Measurements from ENCODE around the gene ZER1.
"Not testable (repeated sequence)": the region's sequence is repeated elsewhere in the genome, so short reads cannot be mapped to it uniquely, and the experiment has no call there.

Gene ZER1

DNA sequence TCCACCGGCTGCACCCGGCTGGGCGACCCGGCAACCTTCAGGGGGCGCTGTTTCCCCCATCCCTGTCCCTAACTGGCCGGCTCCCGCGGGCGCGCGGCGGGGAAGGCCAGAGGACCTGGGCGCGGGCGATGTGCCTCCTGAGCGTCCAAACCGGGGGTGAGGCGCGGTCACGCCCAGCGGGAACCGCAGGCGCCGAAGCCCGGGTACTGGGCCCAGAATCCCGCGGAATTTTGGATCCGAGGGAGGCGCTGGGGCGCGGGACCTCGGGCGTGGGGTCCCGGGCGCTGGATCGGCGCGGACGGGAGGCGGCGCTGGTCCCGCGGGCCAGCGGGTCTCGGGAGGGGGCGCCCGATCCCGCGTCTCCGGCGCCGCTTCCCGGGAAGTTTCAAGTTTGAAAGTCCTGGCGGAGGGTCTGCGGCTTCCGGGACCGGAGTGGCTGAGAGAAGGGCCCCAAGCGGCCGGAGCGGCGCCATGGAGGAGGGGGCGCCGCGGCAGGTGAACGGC is 69.2 kb downstream of the ZER1 start, which contains the start of gene PKN3:
TSS of gene PKN3 (plus strand) at position 59 of the 504 bp plus-strand sequence. CDS start at position 472, 413 bp downstream.
- Mint-ChIP-seq H3K36me3 (no peaks in the 10 kb centered on the region), H3K27me3 (no peaks in the 10 kb centered on the region), H3K4me3 (peak within 1 kb of the TSS; percentile 93), H3K27ac (peak within 1 kb of the TSS; percentile 87), H3K9me3 (no peaks in the 10 kb centered on the region), H3K4me1 (peaks cover 9% of the 10 kb centered on the region)

DNA sequence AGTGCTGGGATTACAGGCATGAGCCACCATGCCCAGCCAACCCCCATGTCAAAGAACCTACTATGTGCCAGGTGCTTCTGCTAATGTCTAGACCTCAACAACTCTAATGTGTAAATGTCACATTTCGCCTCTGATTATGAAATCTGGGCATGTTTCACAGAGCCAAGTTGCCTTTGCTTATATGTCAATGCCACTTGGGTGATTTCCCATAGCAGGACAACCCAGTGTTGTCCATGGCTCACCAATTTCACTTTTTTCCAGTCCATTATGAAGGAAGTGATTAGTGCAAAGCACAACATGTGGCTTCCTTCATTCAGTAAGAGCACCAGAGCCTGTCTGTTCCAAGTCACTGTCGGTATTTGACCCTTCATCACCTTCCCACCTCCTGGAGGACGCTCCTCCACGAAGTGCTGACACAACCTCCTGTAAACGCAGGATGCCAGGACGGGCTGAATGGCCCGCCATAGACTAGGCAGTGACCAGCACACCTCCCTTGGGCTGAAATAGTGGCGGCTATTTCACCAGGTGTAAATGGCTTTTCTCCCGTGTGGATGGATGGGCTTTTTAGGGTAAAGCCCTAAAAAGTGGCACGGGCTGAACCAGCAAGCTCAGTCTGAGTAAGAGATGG is 70.4 kb downstream of the ZER1 start:
- Mint-ChIP-seq H3K4me1 (peaks cover 9% of the 10 kb centered on the region), H3K27ac (no peak overlapping the region), H3K27me3 (no peaks in the 10 kb centered on the region), H3K36me3 (peaks cover 3% of the 10 kb centered on the region), H3K9me3 (no peaks in the 10 kb centered on the region), H3K4me3 (peak overlapping the region; percentile 52)

DNA sequence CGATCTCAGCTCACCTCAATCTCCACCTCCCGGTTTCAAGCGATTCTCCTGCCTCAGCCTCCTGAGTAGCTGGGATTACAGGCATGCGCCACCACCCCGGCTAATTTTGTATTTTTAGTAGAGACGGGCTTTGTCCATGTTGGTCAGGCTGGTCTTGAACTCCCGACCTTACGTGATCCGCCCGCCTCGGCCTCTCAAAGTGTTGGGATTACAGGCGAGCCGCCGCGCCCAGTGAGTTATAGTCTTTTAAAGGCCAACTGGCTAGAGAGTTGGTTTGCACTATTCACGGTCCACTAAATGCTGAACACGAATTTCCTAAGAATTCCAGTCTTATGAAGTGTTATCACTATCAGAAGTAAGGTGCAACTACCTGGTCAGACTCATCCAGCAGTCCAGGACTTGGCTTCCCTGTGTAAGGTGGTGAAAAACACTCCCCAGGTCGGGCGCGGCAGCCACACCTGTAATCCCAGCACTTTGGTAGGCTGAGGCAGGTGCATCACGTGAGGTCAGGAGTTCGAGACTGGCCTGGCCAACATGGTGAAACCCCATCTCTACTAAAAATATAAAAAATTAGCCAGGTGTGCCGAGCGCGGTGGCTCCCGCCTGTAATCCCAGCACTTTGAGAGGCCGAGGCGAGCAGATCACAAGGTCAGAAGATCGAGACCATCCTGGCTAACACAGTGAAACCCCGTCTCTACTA is 72.5 kb downstream of the ZER1 start:
- not testable (repeated sequence) for H3K27me3 Mint-ChIP-seq, H3K9me3 Mint-ChIP-seq, H3K4me1 Mint-ChIP-seq, H3K4me3 Mint-ChIP-seq, H3K36me3 Mint-ChIP-seq, H3K27ac Mint-ChIP-seq

DNA sequence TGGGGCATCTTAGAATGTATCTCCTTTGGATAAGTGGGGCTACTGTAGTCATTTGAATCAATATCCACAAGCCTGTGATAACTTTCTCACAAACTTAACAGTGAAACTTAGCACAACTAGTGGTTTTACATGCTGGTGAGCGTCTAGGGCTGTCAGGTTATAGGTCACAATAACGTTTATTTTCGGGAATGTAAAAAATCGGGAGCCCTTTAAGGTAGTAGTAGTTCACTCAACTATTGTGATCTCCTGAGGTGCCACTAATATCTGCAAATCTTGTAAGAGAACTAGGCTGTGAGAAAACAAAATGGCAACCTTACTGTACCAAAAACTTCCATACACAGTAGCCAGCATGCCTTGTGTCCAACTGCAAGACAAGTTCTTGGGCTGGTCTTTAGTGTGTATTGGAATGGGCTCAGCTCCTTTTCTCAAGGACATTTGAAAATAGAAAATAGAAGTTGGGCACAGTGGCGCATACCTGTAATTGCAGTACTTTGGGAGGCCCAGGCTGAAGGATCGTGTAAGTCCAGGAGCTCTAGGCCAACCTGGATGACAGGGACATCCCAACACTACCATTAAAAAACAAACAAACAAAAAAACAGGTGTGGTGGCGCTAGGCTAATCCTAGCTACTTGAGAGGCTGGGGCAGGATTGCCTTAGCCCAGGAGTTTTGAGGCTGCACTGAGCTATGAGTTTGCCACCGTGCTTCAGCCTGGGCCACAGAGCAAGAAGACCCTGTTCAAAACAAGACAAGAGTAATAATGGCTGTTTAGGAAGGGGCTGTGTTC is 74.6 kb downstream of the ZER1 start:
- Mint-ChIP-seq H3K9me3 (no peaks in the 10 kb centered on the region), H3K36me3 (peaks cover 18% of the 10 kb centered on the region)

DNA sequence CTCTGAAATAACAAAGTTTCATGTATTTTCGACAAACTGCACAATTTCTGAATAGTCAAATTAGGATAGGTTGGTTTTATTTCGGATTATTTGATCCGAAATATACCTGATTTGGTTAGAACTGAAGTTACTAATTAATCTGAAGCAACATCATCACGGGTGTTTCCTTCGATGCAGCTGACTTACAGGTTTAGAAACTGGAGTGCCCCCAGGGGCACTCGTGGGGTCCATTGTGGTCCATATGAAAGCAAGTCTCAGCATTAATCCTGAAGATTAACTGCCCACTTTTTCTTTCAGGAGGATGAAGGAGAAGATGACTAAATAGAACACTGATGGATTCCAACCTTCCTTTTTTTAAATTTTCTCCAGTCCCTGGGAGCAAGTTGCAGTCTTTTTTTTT is 77.4 kb downstream of the ZER1 start:
- Mint-ChIP-seq H3K27me3 (no peaks in the 10 kb centered on the region), H3K4me1 (peaks cover 24% of the 10 kb centered on the region), H3K36me3 (peaks cover 30% of the 10 kb centered on the region), H3K9me3 (no peaks in the 10 kb centered on the region), H3K4me3 (no peak overlapping the region), H3K27ac (no peak overlapping the region)

More for the DNA sequence above, 74.6 kb downstream of the ZER1 start:
- Mint-ChIP-seq H3K4me3 (no peak overlapping the region), H3K4me1 (peaks cover 17% of the 10 kb centered on the region), H3K27ac (peak overlapping the region; percentile 23), H3K27me3 (no peaks in the 10 kb centered on the region)

DNA sequence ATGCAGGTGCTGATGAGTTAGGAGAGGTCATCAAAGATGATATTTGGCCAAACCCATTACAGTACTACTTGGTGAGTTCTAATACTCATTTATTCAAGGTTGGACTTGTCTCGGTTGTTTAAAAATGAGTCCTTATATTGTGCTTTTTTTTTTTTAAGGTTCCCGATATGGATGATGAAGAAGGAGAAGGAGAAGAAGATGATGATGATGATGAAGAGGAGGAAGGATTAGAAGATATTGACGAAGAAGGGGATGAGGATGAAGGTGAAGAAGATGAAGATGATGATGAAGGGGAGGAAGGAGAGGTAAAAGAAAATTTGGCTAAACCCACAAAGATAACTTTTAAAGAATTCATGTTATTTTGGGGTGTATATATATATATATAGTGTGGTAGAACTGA is 78.0 kb downstream of the ZER1 start:
- Mint-ChIP-seq H3K36me3 (peaks cover 30% of the 10 kb centered on the region), H3K27ac (peak overlapping the region; percentile 80), H3K4me1 (peaks cover 24% of the 10 kb centered on the region), H3K4me3 (peak overlapping the region; percentile 8)
- not testable (repeated sequence) for H3K27me3 Mint-ChIP-seq, H3K9me3 Mint-ChIP-seq

DNA sequence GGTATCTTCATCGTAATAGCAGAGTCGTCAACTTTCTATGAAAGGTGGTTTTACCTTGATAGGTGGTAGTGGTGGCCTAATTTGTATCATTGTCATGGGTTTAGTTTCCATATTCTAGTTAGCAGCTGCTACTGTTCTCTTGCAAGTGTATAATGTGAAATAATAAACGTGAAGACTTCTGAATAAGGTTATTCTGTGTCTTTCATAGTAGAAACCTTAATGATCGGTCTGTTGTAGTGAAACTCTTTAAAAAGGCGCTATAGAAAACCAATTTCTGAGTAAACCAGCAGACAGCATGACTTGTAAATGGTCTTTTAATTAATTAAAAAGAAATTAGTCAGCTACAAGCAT is 81.1 kb downstream of the ZER1 start:
- H3K4me3 Mint-ChIP-seq = peak overlapping the region; percentile 98
- peaks cover 22% of the 10 kb centered on the region for H3K36me3 Mint-ChIP-seq
- H3K4me1 Mint-ChIP-seq = peaks cover 48% of the 10 kb centered on the region
- H3K27me3 Mint-ChIP-seq = no peaks in the 10 kb centered on the region
- H3K9me3 Mint-ChIP-seq = no peaks in the 10 kb centered on the region
- H3K27ac Mint-ChIP-seq = peak overlapping the region; percentile 100

DNA sequence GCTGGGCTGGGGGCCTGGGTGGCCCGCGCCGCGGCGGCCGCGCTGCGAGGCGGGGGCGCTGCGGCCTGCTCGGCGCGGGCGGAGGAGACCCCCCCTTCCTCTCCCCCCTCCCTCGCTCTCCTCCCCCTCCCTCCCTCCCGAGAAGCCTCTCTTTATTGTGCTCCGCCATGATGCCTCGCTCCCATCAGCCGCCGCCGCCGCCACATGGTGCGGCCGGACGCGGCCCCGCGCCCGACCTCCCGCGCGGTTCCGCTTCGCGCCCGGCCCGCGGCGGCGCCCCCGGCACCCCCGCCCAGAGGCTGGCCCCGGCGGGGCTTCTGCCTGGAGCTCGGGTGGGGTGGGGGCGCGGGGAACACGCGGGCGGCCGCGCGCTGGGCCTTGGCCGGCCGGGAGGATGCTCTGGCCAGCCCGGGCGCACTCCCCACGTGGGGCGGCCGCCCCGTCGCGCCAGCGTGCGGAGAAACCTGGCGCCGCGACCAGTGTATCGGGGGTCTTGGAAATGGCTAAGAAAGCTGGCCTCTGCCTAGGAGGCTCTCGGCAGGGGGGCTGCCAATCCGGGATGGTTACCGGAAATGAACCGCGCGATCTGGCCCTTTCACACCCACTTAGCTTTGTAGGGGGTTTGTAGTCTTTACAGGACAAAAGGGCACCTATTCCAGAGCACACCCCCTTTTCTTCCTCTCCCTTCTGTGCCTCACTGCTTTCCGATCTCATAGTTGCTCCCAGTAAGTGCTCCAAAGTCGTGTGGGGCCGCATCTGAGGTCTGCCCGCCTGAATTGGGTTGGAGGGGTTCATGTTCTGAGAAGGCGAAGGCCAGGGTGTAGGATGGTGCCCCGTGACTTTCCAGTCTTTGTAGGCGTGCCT is 81.7 kb downstream of the ZER1 start:
- peak overlapping the region; percentile 98 for H3K4me3 Mint-ChIP-seq
- H3K4me1 Mint-ChIP-seq = peaks cover 54% of the 10 kb centered on the region
- H3K36me3 Mint-ChIP-seq = peaks cover 22% of the 10 kb centered on the region
- no peaks in the 10 kb centered on the region for H3K27me3 Mint-ChIP-seq
- peak overlapping the region; percentile 100 for H3K27ac Mint-ChIP-seq
- H3K9me3 Mint-ChIP-seq = no peaks in the 10 kb centered on the region

DNA sequence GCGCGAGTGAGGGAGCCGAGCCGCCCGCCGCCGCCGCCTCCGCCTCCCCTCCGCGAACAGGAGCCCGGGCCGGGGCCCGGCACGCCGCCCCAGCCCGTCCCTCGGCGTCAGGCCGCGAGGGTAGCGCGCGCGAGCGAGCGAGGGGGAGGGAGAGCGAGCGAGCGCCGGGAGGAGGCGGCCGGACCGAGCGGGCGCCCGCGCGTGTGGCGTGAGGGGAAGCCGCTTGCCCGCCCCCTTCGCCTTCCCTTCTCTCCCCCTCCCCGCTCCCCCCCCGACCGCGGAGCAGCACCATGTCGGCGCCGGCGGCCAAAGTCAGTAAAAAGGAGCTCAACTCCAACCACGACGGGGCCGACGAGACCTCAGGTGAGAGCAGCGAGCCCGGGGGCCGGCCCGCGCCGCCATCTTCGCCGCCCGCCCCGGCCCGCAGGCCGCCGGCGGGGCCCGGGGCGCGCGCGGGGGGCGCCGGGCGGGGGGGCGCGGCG is 82.4 kb downstream of the ZER1 start:
- Mint-ChIP-seq H3K4me1 (peaks cover 61% of the 10 kb centered on the region), H3K36me3 (peaks cover 22% of the 10 kb centered on the region), H3K9me3 (no peaks in the 10 kb centered on the region), H3K27ac (peak overlapping the region; percentile 68), H3K27me3 (no peaks in the 10 kb centered on the region), H3K4me3 (peak overlapping the region; percentile 33)

DNA sequence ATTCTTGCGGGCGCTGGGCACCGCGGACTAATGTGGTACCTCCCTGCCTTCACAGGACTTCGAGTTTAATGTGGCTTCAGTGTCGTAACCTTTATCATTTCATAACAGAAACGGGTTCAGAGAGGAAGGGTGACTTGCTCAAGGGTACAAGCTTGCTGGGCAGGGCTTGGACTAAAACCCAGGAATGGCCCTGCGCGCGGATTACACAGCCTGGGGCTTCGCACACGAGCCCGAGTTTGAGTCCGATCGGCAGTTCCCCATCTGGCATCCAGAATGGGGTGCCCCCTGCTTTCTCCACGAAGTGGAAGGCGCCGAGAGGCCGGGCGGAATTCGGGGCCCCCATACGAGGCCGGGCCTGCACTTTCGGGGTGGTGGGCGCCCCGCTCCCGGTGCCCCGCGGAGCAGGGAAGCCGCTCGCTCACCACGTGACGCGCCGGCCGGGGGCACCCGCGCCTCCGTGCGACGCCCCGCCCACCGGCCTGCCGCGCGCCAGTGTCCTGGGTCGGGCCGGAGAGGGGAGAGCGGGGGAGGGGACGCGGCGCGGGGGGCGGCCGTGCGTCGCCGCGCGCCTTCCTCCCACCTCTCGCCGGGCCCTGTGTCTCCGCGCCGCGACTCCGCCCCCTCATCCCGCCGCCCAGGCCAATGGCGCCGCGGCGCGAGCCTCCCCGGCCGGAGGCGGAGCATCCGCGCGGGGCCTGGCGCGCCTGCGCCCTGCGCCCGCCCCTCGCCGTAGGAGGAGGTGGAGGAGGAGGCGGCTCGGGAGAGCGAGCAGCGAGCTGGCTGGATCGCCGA is 83.0 kb downstream of the ZER1 start, which contains the start of gene SET:
TSS of gene SET (plus strand) at position 722 of the 792 bp plus-strand sequence. CDS start 361 bp downstream, outside the sequence.
- no peaks in the 10 kb centered on the region for H3K27me3 Mint-ChIP-seq
- H3K27ac Mint-ChIP-seq = peak within 1 kb of the TSS; percentile 96
- H3K4me1 Mint-ChIP-seq = peaks cover 62% of the 10 kb centered on the region
- H3K4me3 Mint-ChIP-seq = peak within 1 kb of the TSS; percentile 90
- H3K36me3 Mint-ChIP-seq = peaks cover 20% of the 10 kb centered on the region
- no peaks in the 10 kb centered on the region for H3K9me3 Mint-ChIP-seq

DNA sequence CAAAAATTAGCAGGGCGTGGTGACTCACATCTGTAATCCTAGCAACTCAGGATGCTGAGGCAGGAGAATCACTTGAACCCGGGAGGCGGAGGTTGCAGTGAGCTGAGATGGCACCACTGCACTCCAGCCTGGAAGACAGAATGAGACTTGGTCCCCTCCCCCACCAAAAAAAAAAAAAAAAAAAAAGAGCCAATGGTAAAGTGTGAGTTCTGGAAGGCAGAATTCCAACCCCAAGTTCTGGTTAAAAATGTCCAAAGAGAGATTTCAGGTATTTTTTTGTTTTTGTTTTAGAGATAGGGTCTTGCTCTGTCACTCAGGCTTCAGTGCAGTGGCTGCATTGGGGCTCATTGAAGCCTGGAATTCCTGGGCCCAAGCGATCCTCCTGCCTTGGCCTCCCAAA is 84.3 kb downstream of the ZER1 start:
- H3K4me1 Mint-ChIP-seq = peaks cover 59% of the 10 kb centered on the region
- H3K9me3 Mint-ChIP-seq = no peaks in the 10 kb centered on the region
- H3K27ac Mint-ChIP-seq = peak overlapping the region; percentile 46
- no peaks in the 10 kb centered on the region for H3K27me3 Mint-ChIP-seq
- peaks cover 14% of the 10 kb centered on the region for H3K36me3 Mint-ChIP-seq
- H3K4me3 Mint-ChIP-seq = peak overlapping the region; percentile 26

DNA sequence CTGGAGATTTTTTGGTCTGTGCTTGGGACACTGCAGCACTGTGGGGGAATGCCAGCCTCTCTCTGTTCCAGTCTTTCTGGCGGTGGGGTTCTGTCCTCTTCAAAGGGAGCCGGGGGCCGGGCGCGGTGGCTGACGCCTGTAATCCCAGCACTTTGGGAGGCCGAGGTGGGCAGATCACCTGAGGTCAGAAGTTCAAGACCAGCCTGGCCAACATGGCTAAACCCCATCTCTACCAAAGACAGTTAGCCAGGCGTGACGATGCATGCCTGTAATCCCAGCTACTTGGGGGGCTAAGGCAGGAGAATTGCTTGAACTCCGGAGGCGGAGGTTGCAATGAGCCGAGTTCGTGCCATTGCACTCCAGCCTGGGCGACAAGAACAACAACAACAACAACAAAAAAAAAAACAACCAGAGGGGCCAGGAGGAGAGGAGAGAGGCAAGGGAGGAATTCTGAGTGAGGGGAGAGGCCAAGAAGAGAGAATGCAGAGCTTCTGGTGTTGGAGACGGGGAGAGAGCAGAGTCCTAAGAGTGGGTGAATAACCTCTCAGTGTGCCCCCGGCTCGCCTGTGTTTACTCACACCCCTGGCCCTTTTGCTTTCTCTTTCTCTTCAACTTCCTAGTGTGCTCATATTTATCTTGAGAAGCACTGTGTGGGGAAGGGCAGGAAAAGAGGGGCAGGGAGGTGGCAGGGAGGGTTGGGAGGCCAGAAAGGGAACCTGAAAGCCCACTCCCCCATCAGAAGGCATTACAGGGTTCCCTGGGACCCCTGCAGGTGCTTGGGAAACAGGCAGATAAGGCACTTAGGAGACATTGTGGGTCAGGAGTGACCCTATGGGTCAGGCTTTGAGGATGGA is 85.9 kb downstream of the ZER1 start:
- Mint-ChIP-seq H3K4me3 (peak overlapping the region; percentile 98), H3K4me1 (peaks cover 50% of the 10 kb centered on the region), H3K9me3 (no peaks in the 10 kb centered on the region), H3K27ac (peak overlapping the region; percentile 97), H3K36me3 (peaks cover 5% of the 10 kb centered on the region), H3K27me3 (no peaks in the 10 kb centered on the region)

DNA sequence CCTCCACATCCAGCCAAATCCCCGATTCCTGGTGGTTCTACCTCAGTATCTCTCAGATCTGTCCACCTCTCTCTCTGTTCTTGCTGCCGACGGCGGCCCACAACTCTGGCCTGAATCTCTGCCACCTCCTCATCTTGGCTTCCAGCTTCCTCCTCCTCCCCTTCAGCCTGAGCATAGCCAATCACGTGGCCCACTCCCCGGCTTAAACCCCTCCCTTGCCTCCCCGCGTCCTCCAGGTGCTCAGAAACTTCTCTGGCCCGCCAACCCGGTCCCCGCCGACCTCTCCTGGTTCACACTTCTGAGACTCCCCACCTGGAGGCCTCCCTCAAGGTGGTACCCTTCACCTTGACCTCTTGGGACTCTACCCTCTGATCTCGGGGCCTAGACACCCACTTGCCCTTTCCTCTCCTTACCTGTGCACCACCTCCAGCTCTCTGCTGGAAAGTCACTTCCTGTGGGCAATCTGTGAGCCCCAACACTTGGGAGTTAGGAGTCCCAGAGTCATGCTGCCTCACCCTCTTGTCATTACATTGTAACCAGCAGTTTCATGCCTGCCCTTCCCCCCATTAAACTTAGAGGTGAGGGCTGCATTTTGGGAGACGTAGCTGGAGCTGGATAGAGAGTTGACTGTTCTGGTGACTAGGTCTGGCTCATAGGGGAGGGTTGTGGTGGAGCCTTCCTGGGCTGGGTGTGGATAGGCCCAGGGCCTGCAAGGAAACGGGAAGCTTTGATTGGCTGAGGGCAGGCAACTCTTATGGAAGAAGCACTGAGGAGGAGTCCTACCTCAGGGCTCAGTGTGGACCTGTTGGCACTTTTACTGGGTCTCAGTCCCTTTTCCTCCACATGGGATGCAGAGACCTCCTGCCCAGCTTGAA is 87.2 kb downstream of the ZER1 start:
- Mint-ChIP-seq H3K27ac (peak overlapping the region; percentile 98), H3K4me3 (peak overlapping the region; percentile 98), H3K9me3 (no peaks in the 10 kb centered on the region), H3K4me1 (peaks cover 50% of the 10 kb centered on the region), H3K36me3 (no peaks in the 10 kb centered on the region), H3K27me3 (no peaks in the 10 kb centered on the region)

Measured in activated naive CD4-positive, alpha-beta T cell treated with anti-CD3 and anti-CD28 coated beads, Interleukin-2, amount 50 U/mL, for 24 hours (primary cell).